Activated naive CD4-positive, alpha-beta T cell treated with anti-CD3 and anti-CD28 coated beads for 36 hours (primary cell): ENCODE data around the gene ATRAID. TPM values are rescaled to one million over a fixed set of nuclear protein-coding genes. Genes with fewer than 3 reads are reported as not detected.
A peak's percentile ranks its signal among the peaks of the same experiment; 100 is the strongest.

Source experiments
- CTCF ChIA-PET: fragments of 350-600 bp; sonication (Branson Sonifier 250); formaldehyde crosslinking; loops from one replicate; lab custom pipeline; 2021; ENCODE audit warnings: antibody characterized with exemption; lab: Charles Lee
- DNase-seq: peaks from one replicate; pipeline ENCODE4 v3.0.0-alpha.2; 2020
- H3K27ac Mint-ChIP-seq: one replicate; pipeline ENCODE4 v1.8.0; 2021; ENCODE audit warnings: mild to moderate bottlenecking, mixed read lengths
- H3K27me3 Mint-ChIP-seq: one replicate; pipeline ENCODE4 v1.8.0; 2021; ENCODE audit warnings: low read depth, mixed read lengths
- H3K36me3 Mint-ChIP-seq: one replicate; pipeline ENCODE4 v1.8.0; 2021; ENCODE audit warnings: low read depth, mixed read lengths
- H3K4me1 Mint-ChIP-seq: one replicate; pipeline ENCODE4 v1.8.0; 2021; ENCODE audit warnings: low read depth, mixed read lengths
- H3K4me3 Mint-ChIP-seq: one replicate; pipeline ENCODE4 v1.8.0; 2021; ENCODE audit warnings: mild to moderate bottlenecking, moderate library complexity, mixed read lengths
- H3K9me3 Mint-ChIP-seq: one replicate; pipeline ENCODE4 v1.8.0; 2021; ENCODE audit warnings: mixed read lengths
- intact Hi-C: fragments of 100-400 bp; cut with micrococcal nuclease; formaldehyde crosslinking; loops from one replicate; pipeline ENCODE4 v1.15.1; 2023
- total RNA-seq, 2 experiments: library from RNA; stranded (reverse); gene quantifications; one replicate each; pipeline ENCODE4 v1.2.3, GENCODE V29; 2021

Gene ATRAID
- total RNA-seq, 2 experiments from 2014 or later = 80.5 to 80.8 TPM

DNA sequence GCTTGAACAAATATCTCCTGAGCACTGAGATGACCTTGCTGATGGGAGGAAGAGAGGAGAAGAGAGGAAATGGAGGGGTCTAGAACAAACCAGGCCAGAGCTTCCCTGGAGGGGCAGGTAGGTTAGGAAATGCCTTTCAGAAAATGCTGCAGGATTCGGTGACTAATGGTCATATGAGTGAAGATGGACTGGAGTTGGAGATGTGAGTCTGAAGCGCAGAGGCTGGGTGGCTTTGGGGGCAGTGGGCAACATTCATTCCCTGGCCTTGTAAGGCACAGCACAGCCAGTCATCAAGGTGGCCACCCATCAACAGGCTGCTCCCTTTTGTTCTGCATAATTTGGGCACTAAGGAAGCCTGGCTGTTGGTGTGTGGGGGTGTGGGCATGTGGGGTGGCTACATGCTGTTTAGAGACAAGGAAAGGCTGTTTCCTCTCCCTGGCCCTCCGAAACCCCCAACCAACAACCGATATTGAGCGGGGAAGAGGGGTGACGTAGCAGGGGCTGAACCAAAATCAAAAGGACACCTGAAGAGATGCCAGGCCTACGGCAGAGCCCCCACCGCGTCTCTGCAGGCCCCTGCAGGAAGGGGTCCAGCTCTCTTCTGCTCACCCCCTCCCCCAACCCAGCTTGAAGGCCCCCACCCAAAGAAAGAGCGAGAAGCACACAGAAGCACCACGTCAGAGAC lies 49.5 kb downstream of the ATRAID start:
- peaks cover 26% of the 10 kb centered on the region for H3K4me1 Mint-ChIP-seq
- H3K9me3 Mint-ChIP-seq = no peaks in the 10 kb centered on the region
- CTCF ChIA-PET = interaction anchor here (1.0 kb wide), 1 partner anchor 18 kb away, joined by 3 read pairs; no protein-coding TSS in a partner anchor
- no peak for DNase-seq
- H3K4me3 Mint-ChIP-seq = peak overlapping the region; percentile 41
- intact Hi-C loops = loop anchor here (5.0 kb wide), 2 partner anchors 41 to 164 kb away; no protein-coding TSS in a partner anchor
- no peaks in the 10 kb centered on the region for H3K36me3 Mint-ChIP-seq
- H3K27ac Mint-ChIP-seq = no peak overlapping the region
- peaks cover 65% of the 10 kb centered on the region for H3K27me3 Mint-ChIP-seq

DNA sequence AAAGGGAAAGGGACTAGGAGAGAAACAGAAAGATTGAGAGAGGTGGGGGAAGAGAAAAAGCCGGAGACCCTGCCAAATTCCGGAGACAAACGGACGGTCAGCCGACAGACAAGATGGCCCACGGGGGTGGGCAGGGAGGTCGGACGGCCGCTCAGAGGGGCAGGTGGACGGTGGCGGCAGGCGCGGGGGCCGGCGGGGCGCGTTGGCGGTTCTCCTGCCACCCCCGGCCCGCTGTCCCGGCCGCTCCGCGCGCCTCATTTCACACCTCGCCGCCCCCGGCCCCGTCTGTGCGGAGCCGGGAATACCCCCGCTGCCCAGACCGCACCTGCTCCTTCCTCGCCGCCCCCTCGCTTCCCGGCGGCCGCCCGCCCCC lies 50.1 kb downstream of the ATRAID start:
- intact Hi-C loops = loop anchor here (5.0 kb wide), 2 partner anchors 40 to 165 kb away; no protein-coding TSS in a partner anchor
- H3K27ac Mint-ChIP-seq = no peak overlapping the region
- no peaks in the 10 kb centered on the region for H3K36me3 Mint-ChIP-seq
- H3K27me3 Mint-ChIP-seq = peaks cover 60% of the 10 kb centered on the region
- CTCF ChIA-PET = interaction anchor here (1.0 kb wide), 1 partner anchor 18 kb away, joined by 3 read pairs; no protein-coding TSS in a partner anchor
- DNase-seq = no peak
- no peaks in the 10 kb centered on the region for H3K9me3 Mint-ChIP-seq
- H3K4me3 Mint-ChIP-seq = peak overlapping the region; percentile 41
- peaks cover 26% of the 10 kb centered on the region for H3K4me1 Mint-ChIP-seq

DNA sequence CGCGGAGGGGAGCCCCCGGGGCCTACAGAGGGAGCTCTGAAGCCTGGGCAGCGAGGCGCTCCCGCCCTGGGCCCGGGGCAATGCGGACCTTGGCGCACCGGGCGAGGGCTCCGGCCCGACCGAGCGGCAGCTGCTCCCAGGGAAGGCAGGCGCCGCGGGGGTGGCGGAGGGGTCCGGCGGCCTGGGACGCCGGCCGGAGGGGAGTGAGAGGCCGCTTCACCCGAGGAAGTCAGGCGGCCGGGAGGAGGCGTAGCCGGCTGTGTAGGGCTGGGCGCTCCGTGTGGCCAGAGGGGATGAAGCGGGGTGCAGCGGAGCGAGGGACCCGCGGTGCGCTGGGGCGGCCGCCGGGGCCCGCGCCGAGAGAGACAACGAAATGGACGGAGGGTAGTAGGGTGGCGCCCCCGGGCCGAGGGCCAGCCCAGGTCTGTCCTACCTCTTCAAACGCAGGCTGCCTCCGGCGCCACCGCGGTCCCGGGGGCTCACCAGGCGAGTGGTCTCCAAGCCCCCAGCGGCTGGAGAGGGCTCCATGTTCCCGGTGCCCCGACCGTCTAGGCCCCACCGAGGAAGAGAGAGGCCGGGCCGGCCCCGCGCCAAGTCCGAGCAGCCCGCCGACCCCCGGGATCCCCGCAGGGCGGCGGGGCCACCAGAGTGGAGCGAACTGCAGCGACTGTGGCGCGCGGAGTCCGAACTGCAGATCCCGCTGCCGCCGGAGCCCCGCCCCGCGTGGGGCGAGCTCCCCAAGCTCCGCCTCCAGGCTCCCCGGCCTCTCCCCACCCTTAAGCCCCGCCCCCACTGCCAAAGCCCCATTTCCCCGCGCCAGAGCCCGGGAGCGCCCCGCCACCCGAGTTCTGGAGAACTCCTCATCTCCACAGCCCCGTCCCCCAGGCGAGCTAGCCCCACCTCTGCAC lies 50.8 kb downstream of the ATRAID start, which contains the start of gene SLC30A3:
TSS of gene SLC30A3 (minus strand) at position 669 of the 908 bp plus-strand sequence. CDS start at position 528, 141 bp downstream.
- Mint-ChIP-seq H3K9me3 (no peaks in the 10 kb centered on the region), H3K4me1 (peaks cover 26% of the 10 kb centered on the region), H3K27ac (no peak within 1 kb of the TSS), H3K4me3 (peak within 1 kb of the TSS; percentile 77), H3K36me3 (no peaks in the 10 kb centered on the region), H3K27me3 (peaks cover 53% of the 10 kb centered on the region)
- peak; percentile 74 for DNase-seq
- intact Hi-C loops = loop anchor here (5.0 kb wide), 2 partner anchors 40 to 165 kb away; no protein-coding TSS in a partner anchor
- CTCF ChIA-PET = interaction anchor here (0.9 to 5.1 kb wide), 2 partner anchors 17 to 21 kb away, joined by 4 to 44 read pairs; no protein-coding TSS in a partner anchor

DNA sequence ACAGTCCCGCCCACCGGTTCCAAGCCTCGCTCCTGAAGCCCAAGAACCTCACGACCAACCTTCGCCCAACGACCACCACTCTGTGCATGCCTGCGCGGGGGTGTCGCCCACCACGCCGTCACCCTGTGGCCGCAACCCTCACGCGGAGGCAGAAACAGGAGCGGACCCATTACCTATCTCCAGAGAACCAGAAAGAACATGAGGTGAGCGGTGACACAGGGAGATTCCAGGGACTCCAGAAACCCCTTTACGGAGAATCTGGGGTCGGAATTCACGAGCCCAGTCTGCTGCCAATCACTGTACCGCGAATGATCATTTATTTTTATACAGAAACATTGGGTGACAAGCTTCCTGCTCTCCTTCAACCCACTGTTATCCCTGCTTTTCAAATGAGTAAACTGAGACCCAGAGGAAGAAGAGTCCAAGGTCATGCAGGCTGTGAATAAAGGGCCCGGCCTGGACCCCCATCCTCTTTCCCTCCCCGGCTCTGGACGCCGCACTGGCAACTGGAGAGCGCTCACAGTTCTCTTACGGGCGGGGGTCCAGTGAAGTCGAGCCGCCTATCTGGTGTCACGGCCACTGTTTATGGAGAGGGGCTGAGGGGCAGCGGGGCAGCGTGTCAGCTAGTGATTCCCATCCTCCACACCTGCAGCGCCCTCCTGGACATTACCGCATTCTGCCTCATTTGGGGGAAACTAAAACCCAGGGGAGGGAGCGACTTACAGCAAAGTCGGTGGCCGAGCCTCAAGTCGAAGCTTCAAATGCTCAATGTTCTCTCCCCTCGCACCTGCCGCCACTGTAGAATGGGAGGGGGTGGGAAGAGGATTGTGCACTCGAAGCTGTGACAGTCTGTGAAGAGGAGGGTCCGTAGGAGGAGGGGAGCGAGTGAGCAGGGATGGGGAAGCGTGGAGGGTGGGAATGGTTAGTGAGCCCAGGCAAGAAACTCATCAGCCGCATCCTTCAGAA lies 51.7 kb downstream of the ATRAID start:
- intact Hi-C loops = loop anchor here (5.0 kb wide), 2 partner anchors 39 to 166 kb away; no protein-coding TSS in a partner anchor
- CTCF ChIA-PET = interaction anchor here (0.9 to 5.1 kb wide), 6 partner anchors 15 to 160 kb away, joined by 4 to 44 read pairs (median 5); no protein-coding TSS in a partner anchor
- Mint-ChIP-seq H3K4me3 (peak overlapping the region; percentile 77), H3K9me3 (no peaks in the 10 kb centered on the region), H3K4me1 (peaks cover 26% of the 10 kb centered on the region), H3K36me3 (no peaks in the 10 kb centered on the region), H3K27me3 (peaks cover 48% of the 10 kb centered on the region), H3K27ac (no peak overlapping the region)
- DNase-seq = no peak

DNA sequence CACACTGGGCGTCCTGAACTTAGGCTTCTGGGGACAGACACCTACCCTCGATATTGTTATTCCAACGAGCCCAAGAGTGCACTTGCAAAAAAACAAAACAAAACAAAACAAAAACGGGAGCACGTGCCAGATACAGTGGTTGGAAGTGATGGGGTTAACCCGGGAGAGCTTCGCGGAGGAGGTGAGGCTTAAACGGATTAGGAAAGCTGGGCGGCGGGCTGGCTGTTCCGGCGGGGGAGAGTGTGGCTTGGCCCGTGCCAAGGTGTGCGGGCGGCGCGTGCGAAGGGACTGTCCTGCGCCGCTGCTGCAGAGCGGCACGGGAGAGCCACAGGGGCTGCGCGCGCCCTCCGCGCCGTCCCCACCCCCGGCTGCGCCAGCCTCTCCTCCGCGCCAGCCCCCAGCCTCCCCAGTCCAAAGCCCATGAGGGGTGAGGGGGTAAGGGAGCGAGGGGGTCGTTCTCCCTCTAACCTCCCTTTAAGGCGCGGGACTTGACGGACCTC lies 52.5 kb downstream of the ATRAID start:
- peaks cover 45% of the 10 kb centered on the region for H3K27me3 Mint-ChIP-seq
- DNase-seq = peak; percentile 39
- no peak overlapping the region for H3K27ac Mint-ChIP-seq
- CTCF ChIA-PET = interaction anchor here (0.8 to 5.1 kb wide), 10 partner anchors 9 to 177 kb away, joined by 3 to 44 read pairs (median 4); partner anchors contain the start of gene KHK
- peak overlapping the region; percentile 77 for H3K4me3 Mint-ChIP-seq
- no peaks in the 10 kb centered on the region for H3K9me3 Mint-ChIP-seq
- intact Hi-C loops = loop anchor here (5.0 kb wide), 2 partner anchors 38 to 167 kb away; no protein-coding TSS in a partner anchor
- no peaks in the 10 kb centered on the region for H3K36me3 Mint-ChIP-seq
- peaks cover 26% of the 10 kb centered on the region for H3K4me1 Mint-ChIP-seq

DNA sequence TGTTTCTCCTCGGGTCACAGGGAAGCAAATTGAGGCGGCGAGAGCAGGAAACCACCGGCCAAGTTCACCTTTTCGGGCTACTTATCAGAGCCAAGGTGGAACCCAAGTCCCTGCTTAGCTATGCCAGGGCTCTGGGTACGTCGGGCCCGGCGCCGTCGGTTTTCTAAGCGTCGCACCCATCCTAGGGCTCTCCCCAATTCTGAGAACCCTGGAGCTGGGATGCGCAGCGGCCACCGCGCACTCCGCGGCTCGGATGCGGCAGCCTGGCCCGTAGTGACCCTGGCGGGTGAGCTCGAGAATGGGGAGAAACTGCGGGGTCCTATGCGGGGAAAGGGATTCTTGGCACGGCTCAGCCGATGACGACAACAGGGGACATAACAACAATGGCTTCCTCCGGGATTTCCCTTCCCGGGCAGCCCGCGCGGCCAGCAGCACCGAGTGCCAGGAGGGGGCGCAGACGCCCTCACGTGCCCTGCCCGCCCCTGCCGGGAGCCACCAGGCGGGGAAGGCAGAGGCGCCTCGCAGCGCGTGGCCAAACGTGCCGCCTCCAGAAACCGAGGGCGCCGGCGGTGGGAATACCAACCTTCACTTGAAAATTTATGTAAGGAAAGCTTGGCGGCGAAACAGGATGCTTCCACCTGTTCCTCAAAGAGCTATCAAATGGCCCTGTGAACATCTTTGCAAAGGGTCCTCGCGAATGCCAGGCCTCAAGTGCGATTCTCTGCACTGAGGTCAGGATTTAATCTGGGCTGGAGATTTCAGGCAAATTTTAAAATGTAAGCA lies 53.1 kb downstream of the ATRAID start:
- intact Hi-C loops = loop anchor here (1.0 to 5.0 kb wide), 3 partner anchors 15 to 168 kb away; no protein-coding TSS in a partner anchor

DNA sequence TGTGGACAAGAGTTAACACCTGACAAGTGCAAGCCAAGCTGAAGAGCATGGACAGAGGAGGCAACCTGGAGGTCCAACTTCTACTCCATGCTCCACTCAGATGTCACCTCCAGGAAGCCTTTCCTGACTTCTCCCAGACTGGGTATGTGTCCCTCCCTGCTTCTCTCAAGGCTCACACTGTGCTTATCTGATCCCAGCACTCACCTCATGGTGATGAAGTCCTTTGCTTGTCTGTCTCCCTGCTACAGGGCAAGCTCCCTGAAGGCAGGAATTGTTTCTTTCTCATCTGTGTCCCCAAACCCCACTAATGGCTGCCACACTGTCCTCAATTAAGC lies 53.7 kb downstream of the ATRAID start:
- intact Hi-C loops = loop anchor here (1.0 kb wide), 1 partner anchor 15 kb away; no protein-coding TSS in a partner anchor
- Mint-ChIP-seq H3K27ac (no peak overlapping the region), H3K9me3 (no peaks in the 10 kb centered on the region), H3K4me1 (peaks cover 26% of the 10 kb centered on the region), H3K27me3 (peaks cover 39% of the 10 kb centered on the region), H3K4me3 (peak overlapping the region; percentile 39), H3K36me3 (no peaks in the 10 kb centered on the region)
- no peak for DNase-seq
- CTCF ChIA-PET = interaction anchor here (0.6 to 5.1 kb wide), 13 partner anchors 8 to 420 kb away, joined by 3 to 44 read pairs (median 3); partner anchors contain the start of genes KHK and TRIM54

More for the DNA sequence above, 53.1 kb downstream of the ATRAID start:
- Mint-ChIP-seq H3K4me1 (peaks cover 26% of the 10 kb centered on the region), H3K27ac (no peak overlapping the region), H3K4me3 (peak overlapping the region; percentile 77), H3K27me3 (peaks cover 44% of the 10 kb centered on the region), H3K9me3 (no peaks in the 10 kb centered on the region), H3K36me3 (no peaks in the 10 kb centered on the region)
- DNase-seq = peak; percentile 81
- CTCF ChIA-PET = interaction anchor here (0.6 to 5.1 kb wide), 17 partner anchors 8 to 419 kb away, joined by 3 to 44 read pairs (median 4); partner anchors contain the start of genes KHK and TRIM54

Other genes starting within 250 kb of the ATRAID start
- gene MAPRE3, start 241.4 kb upstream of the ATRAID start, total RNA-seq = 1 to 10 TPM; 2.9 to 3.8 TPM
- gene TMEM214, start 179.1 kb upstream of the ATRAID start, total RNA-seq = 10 to 100 TPM; 38.3 to 41.3 TPM
- gene AGBL5, start 160.4 kb upstream of the ATRAID start, total RNA-seq = 10 to 100 TPM; 19.1 to 19.7 TPM
- gene OST4, start 140.4 kb upstream of the ATRAID start, total RNA-seq = 100 to 1,000 TPM; 257 to 282 TPM
- under 1 TPM; 0.15 to 0.29 TPM for gene EMILIN1, start 133.4 kb upstream of the ATRAID start, total RNA-seq
- 10 to 100 TPM in 1 of 2 experiments, 1 to 10 TPM in 1; 9.5 to 10.2 TPM for gene KHK, start 125.3 kb upstream of the ATRAID start, total RNA-seq
- 1 to 10 TPM; 5.8 to 6.6 TPM for gene CGREF1, start 92.9 kb upstream of the ATRAID start, total RNA-seq
- under 1 TPM; 0.17 to 0.19 TPM for gene ABHD1, start 88.2 kb upstream of the ATRAID start, total RNA-seq
- 10 to 100 TPM; 45.2 to 49.5 TPM for gene PREB, start 77.4 kb upstream of the ATRAID start, total RNA-seq
- not detected for gene PRR30, start 72.6 kb upstream of the ATRAID start, total RNA-seq
- gene TCF23, start 63.0 kb upstream of the ATRAID start, total RNA-seq = not detected
- 10 to 100 TPM; 22.6 to 24.8 TPM for gene SLC5A6, start 227 bp downstream of the ATRAID start, total RNA-seq
- 100 to 1,000 TPM; 109 to 112 TPM for gene CAD, start 5.3 kb downstream of the ATRAID start, total RNA-seq
- gene SLC30A3, start 51.0 kb downstream of the ATRAID start, total RNA-seq = under 1 TPM; 0.55 to 0.67 TPM
- not detected for gene DNAJC5G, start 63.4 kb downstream of the ATRAID start, total RNA-seq
- gene TRIM54, start 70.4 kb downstream of the ATRAID start, total RNA-seq = not detected
- under 1 TPM; 0.45 to 0.89 TPM for gene UCN, start 96.4 kb downstream of the ATRAID start, total RNA-seq
- gene MPV17, start 111.1 kb downstream of the ATRAID start, total RNA-seq = 10 to 100 TPM; 80.2 to 82.3 TPM
- gene GTF3C2, start 144.7 kb downstream of the ATRAID start, total RNA-seq = 10 to 100 TPM; 62.9 to 72.3 TPM
- 10 to 100 TPM; 24.4 to 25.2 TPM for gene EIF2B4, start 158.3 kb downstream of the ATRAID start, total RNA-seq
- gene SNX17, start 158.6 kb downstream of the ATRAID start, total RNA-seq = 10 to 100 TPM; 68.5 to 75.5 TPM
- gene ZNF513, start 168.7 kb downstream of the ATRAID start, total RNA-seq = 1 to 10 TPM; 4.9 to 5.2 TPM
- 100 to 1,000 TPM in 1 of 2 experiments, 10 to 100 TPM in 1; 92.3 to 101 TPM for gene PPM1G, start 197.6 kb downstream of the ATRAID start, total RNA-seq
- gene NRBP1, start 216.6 kb downstream of the ATRAID start, total RNA-seq = 10 to 100 TPM; 60.0 to 63.3 TPM
- 1 to 10 TPM; 5.0 to 6.7 TPM for gene KRTCAP3, start 230.3 kb downstream of the ATRAID start, total RNA-seq